Muscle of leg (tissue), 11 donors: ENCODE results near the gene MMP15. TPM values are rescaled to one million over a fixed set of nuclear protein-coding genes. Genes with fewer than 3 reads are reported as not detected.

Source experiments
- DNase-seq: peaks from one replicate; pipeline ENCODE4 v3.0.0; 2013
- H3K27ac ChIP-seq: one replicate; pipeline ENCODE4 v1.5.1; 2013; ENCODE audit warnings: mild to moderate bottlenecking, low read length, control low read depth
- H3K27me3 ChIP-seq: one replicate; pipeline ENCODE4 v1.6.1; 2013; ENCODE audit warnings: low read length; ENCODE audit not compliant: control insufficient read depth, insufficient read depth
- H3K36me3 ChIP-seq: one replicate; pipeline ENCODE4 v1.6.1; 2013; ENCODE audit warnings: low read length; ENCODE audit not compliant: control insufficient read depth, insufficient read depth
- H3K4me1 ChIP-seq: one replicate; pipeline ENCODE4 v1.6.1; 2013; ENCODE audit warnings: low read length; ENCODE audit not compliant: control insufficient read depth, insufficient read depth
- H3K4me3 ChIP-seq: one replicate; pipeline ENCODE4 v1.5.1; 2013; ENCODE audit warnings: low read length, control low read depth
- H3K9me3 ChIP-seq: replicated peaks from 2 replicates; pipeline ENCODE4 v1.6.1; 2013; ENCODE audit warnings: low read depth, low read length; ENCODE audit not compliant: control insufficient read depth
- WGBS: methylation state at CpG from one replicate; pipeline ENCODE4 v1.1.5; 2013; ENCODE audit warnings: missing lambda C conversion rate; ENCODE audit not compliant: insufficient coverage; 5-methylcytosine and 5-hydroxymethylcytosine counted together
- polyA plus RNA-seq, 8 donors: library from polyadenylated mRNA; unstranded; fragments of 120-200 nt; gene quantifications; one replicate each; pipeline versions ENCODE4 v1.2.1 to v1.2.3, GENCODE V29; 2013; ENCODE audit warnings: inconsistent platforms in 1 of 8, low replicate concordance in 1 of 8; ENCODE audit not compliant: insufficient read length in 8 of 8, insufficient read depth in 1 of 8
- total RNA-seq: library from RNA; stranded (reverse); fragments of 120-200 nt; gene quantifications from one replicate; pipeline ENCODE4 v1.2.4, GENCODE V29; 2013

Gene MMP15
- total and polyA plus RNA-seq, 9 donors: 15.0 to 37.1 (median 31.2) TPM

DNA sequence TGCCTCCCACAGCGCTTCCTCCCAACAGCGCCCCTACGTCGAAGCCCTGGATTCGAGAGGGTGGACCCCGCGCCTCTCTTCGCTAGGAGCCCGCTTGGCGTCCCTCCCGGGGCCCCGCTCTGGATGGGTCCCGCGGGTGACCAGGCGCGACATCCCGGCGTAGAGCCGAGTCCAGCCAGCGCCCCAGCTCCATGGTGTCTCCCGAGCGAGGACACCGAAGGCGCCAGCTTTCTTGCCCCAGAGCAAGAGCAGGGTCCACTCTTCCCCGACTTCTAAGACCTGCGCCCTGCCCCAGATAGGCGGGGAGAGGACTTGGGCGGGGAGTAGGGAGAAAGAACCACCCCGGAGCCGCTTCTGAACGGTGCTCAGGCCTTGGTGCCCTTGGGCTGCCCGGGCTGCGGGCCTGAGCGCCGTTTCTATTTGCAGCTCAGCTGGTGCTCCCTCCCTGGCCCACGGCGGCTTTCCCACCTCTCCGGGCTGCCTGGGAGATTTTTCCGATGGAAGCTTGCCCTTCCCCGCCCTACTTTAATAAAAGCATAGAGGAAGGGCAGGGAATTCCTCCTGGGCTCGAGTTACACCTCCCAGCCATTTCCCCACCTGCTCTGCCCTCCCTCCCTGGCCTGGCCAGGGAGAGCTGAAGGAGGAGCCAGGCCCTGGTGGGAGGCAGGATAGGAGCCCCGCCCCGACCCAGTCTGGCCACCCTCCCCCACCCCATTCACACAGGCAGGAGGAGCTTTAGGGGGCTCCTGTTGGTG, 1.8 kb downstream of the MMP15 start:
- Histone ChIP-seq H3K4me1 (peaks cover 64% of the 10 kb centered on the region), H3K9me3 (no peaks in the 10 kb centered on the region), H3K4me3 (peak overlapping the region; percentile 69), H3K27me3 (peaks cover 29% of the 10 kb centered on the region), H3K27ac (peak overlapping the region; percentile 60), H3K36me3 (no peaks in the 10 kb centered on the region)
- whole genome bisulfite sequencing: 0% methylated on average over 27 of the region's 43 CpGs
- peak; percentile 69 for DNase-seq

DNA sequence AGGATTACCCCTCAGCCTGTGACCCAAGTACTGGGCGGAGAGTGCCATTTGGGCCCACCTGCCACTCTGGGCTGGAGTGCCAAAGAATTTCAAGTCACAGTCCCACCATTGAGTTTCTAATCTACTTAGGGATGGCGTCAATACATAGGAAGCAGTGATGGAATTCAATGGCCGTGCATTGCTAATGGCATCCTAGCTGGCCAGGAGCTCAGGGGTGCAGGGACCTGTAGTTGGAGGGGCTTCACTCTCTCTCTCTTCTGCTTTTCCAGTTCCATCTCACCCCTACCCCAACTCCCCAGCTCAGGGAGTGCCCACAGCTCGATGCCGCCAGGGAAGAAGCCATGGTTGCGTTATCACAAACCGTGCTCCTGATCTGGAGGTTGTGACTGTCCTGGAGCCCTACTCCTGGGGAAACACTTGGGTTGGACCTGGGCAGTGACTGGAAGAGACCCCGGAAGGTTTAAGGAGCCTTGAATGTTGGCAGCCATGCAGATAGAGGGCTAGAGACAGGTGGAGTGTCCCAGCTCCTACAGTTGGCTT, 2.4 kb downstream of the MMP15 start:
- Histone ChIP-seq H3K9me3 (no peaks in the 10 kb centered on the region), H3K27ac (no peak overlapping the region), H3K4me3 (no peak overlapping the region), H3K4me1 (peaks cover 64% of the 10 kb centered on the region), H3K27me3 (peaks cover 29% of the 10 kb centered on the region), H3K36me3 (no peaks in the 10 kb centered on the region)
- WGBS: 93% methylated on average over 4 of the region's 8 CpGs
- no peak for DNase-seq

GRCh38 chr16:58028541-58029070, 3.1 kb downstream of the MMP15 start:
- no peak overlapping the region for H3K27ac ChIP-seq

DNA sequence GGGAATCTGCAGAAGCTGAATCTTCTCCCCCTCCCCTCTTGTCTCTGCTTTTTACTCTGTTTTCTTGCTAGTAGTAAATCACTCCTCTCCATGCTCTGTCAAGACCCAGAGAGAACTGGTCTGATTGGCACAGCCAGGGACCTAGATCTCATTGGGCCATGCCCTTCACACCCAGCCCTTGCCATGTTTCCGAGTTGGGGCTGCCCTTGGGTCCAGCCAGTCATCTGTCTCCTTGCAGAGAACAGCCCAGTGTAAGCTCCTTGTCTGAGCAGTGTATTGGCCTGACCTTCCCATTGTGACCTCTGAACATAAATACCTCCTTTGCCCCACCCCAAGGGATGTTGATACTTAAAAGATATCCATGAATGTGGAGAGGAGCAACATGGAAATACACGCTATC, 3.9 kb downstream of the MMP15 start:
- H3K27me3 ChIP-seq: peaks cover 15% of the 10 kb centered on the region
- WGBS: 81% methylated on average over 2 of the region's 2 CpGs
- no peaks in the 10 kb centered on the region for H3K9me3 ChIP-seq
- no peaks in the 10 kb centered on the region for H3K36me3 ChIP-seq
- DNase-seq: no peak
- no peak overlapping the region for H3K27ac ChIP-seq
- no peak overlapping the region for H3K4me3 ChIP-seq
- H3K4me1 ChIP-seq: peaks cover 53% of the 10 kb centered on the region

More at GRCh38 chr16:58028541-58029070, 3.1 kb downstream of the MMP15 start:
- Histone ChIP-seq H3K4me3 (no peak overlapping the region), H3K9me3 (no peaks in the 10 kb centered on the region), H3K4me1 (peaks cover 59% of the 10 kb centered on the region), H3K36me3 (no peaks in the 10 kb centered on the region), H3K27me3 (peaks cover 23% of the 10 kb centered on the region)
- DNase-seq: no peak
- WGBS: 61% methylated on average over 4 of the region's 6 CpGs

DNA sequence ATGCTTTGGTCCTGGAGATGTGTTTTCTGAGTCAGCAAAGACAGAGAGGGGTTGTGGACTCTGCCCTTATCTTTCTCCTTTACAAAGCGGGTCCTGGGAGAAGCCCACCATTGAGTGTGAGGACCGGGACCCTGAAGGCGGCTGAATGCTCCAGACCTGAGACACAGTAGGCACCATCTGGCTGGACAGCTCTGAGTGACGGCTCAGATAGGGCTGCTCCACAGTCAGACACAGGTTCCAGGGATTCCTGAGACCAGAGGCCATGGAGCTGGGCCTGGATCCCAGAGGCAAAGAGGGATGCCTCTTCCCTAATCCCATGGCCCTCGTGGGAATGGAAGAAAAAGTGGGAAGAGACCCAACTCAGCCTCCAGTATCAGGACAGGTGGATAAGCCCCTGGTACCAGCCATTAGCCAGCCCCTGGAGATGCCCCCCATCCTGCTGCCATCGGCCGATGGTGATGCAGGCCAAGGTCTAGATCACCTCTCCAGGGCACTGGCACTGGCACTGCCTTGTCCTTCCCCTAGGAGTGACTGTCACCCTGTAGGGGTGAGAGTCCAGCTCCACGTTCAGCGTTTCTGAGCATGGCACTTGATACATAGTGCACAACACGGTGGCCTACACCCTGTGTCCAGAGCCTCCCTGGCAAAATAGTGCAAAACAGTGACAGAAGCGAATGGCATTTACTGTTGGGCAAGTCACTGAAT, 4.7 kb downstream of the MMP15 start:
- peaks cover 48% of the 10 kb centered on the region for H3K4me1 ChIP-seq
- H3K27ac ChIP-seq: no peak overlapping the region
- no peak overlapping the region for H3K4me3 ChIP-seq
- H3K36me3 ChIP-seq: no peaks in the 10 kb centered on the region
- peaks cover 6% of the 10 kb centered on the region for H3K27me3 ChIP-seq
- DNase-seq: no peak
- no peaks in the 10 kb centered on the region for H3K9me3 ChIP-seq
- 88% methylated on average over 10 of the region's 11 CpGs for WGBS

DNA sequence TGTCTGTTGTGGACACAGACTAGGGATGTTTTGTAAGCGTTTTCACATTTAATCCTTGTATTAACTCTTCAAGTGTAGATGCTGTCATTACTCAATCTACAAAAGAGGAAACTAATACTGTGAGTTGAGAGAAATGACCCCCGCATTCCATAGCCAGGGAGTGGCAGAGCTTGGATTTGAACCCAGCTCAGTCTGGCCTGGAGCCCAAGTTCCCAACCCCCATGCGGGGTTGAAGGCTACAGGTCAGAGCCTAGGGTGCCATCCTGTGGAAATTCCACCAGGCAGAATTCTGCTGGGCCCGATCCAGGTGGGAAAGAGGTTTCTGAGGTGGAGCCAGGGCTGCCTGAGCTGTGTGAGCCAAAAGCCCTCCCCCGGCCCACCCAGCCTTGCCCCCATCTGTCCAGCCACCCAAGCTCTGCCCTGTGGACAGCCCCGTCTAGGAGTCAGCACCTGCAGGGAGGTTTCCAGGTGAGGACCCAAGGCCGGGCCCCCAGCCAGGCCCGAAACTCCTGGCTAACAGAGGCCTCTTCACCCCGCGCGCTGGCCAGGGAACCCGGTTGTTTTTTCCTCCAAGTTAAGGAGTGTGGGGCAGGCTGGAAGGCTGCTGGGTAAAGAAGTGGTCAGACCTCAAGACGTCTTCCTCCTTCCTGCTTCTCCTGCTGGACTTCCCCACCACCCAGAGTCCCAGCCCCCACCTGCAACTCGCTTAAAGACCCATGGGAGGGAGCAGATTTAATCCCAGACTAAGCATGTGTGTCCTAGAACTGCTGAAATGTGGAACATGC, 5.7 kb downstream of the MMP15 start:
- Histone ChIP-seq H3K4me3 (no peak overlapping the region), H3K27me3 (peaks cover 6% of the 10 kb centered on the region)

GRCh38 chr16:58032710-58033293, 7.2 kb downstream of the MMP15 start:
- H3K4me1 ChIP-seq: peaks cover 50% of the 10 kb centered on the region
- H3K9me3 ChIP-seq: no peaks in the 10 kb centered on the region
- H3K4me3 ChIP-seq: no peak overlapping the region
- 47% methylated on average over 3 of the region's 15 CpGs for WGBS
- peaks cover 5% of the 10 kb centered on the region for H3K36me3 ChIP-seq
- no peak for DNase-seq
- H3K27ac ChIP-seq: no peak overlapping the region
- H3K27me3 ChIP-seq: no peaks in the 10 kb centered on the region

More for the DNA sequence above, 5.7 kb downstream of the MMP15 start:
- no peak for DNase-seq
- Histone ChIP-seq H3K36me3 (no peaks in the 10 kb centered on the region), H3K9me3 (no peaks in the 10 kb centered on the region), H3K4me1 (peaks cover 56% of the 10 kb centered on the region), H3K27ac (no peak overlapping the region)
- WGBS: 68% methylated on average over 4 of the region's 14 CpGs

DNA sequence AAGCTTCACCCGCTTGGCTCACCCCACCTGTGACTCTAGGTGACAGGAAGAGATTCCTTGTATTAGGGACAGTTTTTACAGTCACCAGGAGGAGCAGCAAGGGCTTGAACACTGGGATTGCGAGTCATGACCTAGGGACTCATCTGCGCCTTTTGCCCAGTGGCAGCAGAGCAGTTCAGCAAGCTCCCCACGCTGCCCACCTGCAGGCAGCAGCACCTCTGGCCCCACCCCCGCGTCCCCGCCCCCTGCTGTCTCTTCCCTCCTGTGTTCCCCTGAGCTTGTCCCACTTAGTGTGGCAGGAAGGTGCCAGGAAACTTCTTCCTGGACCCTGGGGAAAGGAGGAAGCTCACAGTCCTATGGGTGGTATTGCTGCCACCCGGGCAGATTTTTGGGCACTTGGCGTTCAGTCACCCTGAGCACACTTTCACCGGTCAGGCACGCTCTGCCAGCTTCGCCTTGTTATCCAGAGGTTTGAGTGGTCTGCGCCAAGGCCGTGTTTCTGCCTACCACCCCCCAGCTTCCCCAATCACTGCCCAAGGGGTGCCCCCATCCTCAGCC, 8.7 kb downstream of the MMP15 start:
- H3K36me3 ChIP-seq: peaks cover 16% of the 10 kb centered on the region
- H3K27me3 ChIP-seq: no peaks in the 10 kb centered on the region
- WGBS: 95% methylated on average over 9 of the region's 14 CpGs
- no peak overlapping the region for H3K27ac ChIP-seq
- H3K4me1 ChIP-seq: peaks cover 36% of the 10 kb centered on the region
- no peak overlapping the region for H3K4me3 ChIP-seq
- H3K9me3 ChIP-seq: no peaks in the 10 kb centered on the region
- no peak for DNase-seq

DNA sequence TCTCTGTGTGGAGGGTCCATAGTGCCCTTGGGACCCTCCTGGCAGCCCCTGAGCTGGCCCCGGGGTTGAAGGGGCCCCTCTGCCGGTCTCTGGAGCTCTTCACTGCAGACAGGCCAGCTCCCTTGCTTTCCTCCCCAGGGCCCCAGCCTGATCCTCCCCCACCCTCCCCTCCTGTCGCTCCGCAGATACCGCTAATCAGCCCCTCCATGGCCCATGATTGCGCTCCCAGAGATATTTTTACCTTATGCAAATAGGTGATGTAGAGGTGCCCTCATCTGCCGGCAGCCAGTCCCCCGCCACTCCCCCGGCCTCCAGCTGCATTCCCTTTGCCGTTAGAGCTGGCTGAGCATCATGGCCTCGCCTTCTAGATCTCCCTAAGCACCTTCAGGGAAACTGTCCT, 9.2 kb downstream of the MMP15 start:
- WGBS: 39% methylated on average over 3 of the region's 11 CpGs
- Histone ChIP-seq H3K9me3 (no peaks in the 10 kb centered on the region), H3K4me1 (peaks cover 36% of the 10 kb centered on the region), H3K27ac (no peak overlapping the region), H3K4me3 (no peak overlapping the region), H3K36me3 (peaks cover 20% of the 10 kb centered on the region), H3K27me3 (no peaks in the 10 kb centered on the region)
- DNase-seq: no peak
